SH-SY5Y (cell line): ENCODE results near the gene GAS6.

Experiments
- GATA2 ChIP-seq: IDR thresholded peaks from 2 replicates; pipeline ENCODE4 v1.6.1; 2011; ENCODE audit warnings: mild to moderate bottlenecking, low read depth, low read length
- GATA3 ChIP-seq: IDR thresholded peaks from 2 replicates; pipeline ENCODE4 v1.6.1; 2011; ENCODE audit warnings: low read depth, mild to moderate bottlenecking, low read length, moderate library complexity

DNA sequence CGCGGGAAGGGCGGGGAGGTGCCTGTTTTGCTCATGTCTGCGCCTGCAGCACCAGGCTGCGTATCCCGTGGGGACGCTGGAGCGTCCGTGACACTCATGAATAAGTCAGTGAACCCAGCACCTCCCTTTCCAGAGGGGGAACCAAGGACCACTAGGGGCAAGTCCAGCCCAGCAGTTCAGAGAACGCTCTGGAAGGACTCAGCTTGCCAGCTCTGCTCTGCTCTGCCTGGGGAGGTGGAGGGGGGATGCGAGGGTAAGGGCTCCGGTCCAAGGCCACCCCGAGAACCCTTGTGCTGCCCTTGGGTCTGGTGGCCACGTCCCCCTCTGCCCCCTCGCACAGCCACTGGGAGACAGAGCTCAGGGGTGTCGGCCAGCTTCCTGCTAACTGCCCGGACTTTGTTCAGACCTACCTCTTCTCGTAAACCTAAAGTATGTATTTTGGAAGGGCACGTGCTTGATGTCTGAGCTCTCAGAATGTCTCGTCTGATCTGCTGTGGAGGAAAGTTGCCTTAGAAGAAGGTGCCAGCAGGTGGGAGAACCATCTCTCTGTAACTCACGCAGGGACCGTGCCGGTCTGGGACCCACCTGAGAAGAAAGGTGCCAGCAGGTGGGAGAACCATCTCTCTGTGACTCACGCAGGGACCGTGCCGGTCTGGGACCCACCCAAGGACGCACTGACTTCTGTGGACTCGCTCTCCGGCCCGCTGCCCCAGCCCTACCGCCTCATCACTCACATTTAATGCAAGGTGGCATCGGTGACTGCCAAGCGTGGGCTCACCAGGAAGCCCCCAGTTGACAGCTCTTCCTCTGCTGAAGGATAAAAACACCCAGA lies 70.8 kb downstream of the GAS6 start:
- TF ChIP-seq GATA2: no peak
- no peak for TF ChIP-seq GATA3
